Endothelial cell (in vitro differentiated cells): ENCODE measurements around the gene SLIT2. TPM values are rescaled to one million over a fixed set of nuclear protein-coding genes. Genes with fewer than 3 reads are reported as not detected.

ENCODE experiments used
- DNase-seq: peaks from one replicate; pipeline ENCODE4 v3.0.0; 2021; ENCODE audit warnings: low spot score
- H3K27ac Mint-ChIP-seq: one replicate; pipeline ENCODE4 v1.8.0; 2021; ENCODE audit warnings: mixed read lengths, inconsistent platforms; ENCODE audit not compliant: unreplicated experiment
- H3K27me3 Mint-ChIP-seq: one replicate; pipeline ENCODE4 v1.8.0; 2021; ENCODE audit warnings: mild to moderate bottlenecking, moderate library complexity, mixed read lengths, inconsistent platforms; ENCODE audit not compliant: unreplicated experiment
- H3K36me3 Mint-ChIP-seq: one replicate; pipeline ENCODE4 v1.8.0; 2021; ENCODE audit warnings: mild to moderate bottlenecking, low read depth, mixed read lengths, inconsistent platforms; ENCODE audit not compliant: unreplicated experiment
- H3K4me1 Mint-ChIP-seq: one replicate; pipeline ENCODE4 v1.8.0; 2021; ENCODE audit warnings: mild to moderate bottlenecking, mixed read lengths, inconsistent platforms; ENCODE audit not compliant: unreplicated experiment
- H3K4me3 Mint-ChIP-seq: one replicate; pipeline ENCODE4 v1.8.0; 2021; ENCODE audit warnings: mild to moderate bottlenecking, mixed read lengths, inconsistent platforms; ENCODE audit not compliant: unreplicated experiment
- H3K9me3 Mint-ChIP-seq: one replicate; pipeline ENCODE4 v1.8.0; 2021; ENCODE audit warnings: mixed read lengths, inconsistent platforms; ENCODE audit not compliant: unreplicated experiment
- CTCF ChIP-seq: fragments of 200-600 bp; sonication (generic); IDR thresholded peaks from one replicate; pipeline ENCODE4 v1.5.0; 2021; ENCODE audit warnings: antibody characterized with exemption; ENCODE audit not compliant: unreplicated experiment
- total RNA-seq: library from RNA; stranded (reverse); fragmentation: NEBNext Ultra II Directional; extraction: Animal tissue kit (Norgen Biotek cat#: 25700); gene quantifications from one replicate; pipeline ENCODE4 v1.2.1, GENCODE V29; 2021; ENCODE audit not compliant: unreplicated experiment

Gene SLIT2
- total RNA-seq, 1 donor from 2014 or later, result 8.1 TPM

- Mint-ChIP-seq H3K9me3 (no peaks in the 10 kb centered on the region), H3K27me3 (no peaks in the 10 kb centered on the region), H3K36me3 (no peaks in the 10 kb centered on the region), H3K27ac (no peak overlapping the region), H3K4me1 (peaks cover 8% of the 10 kb centered on the region), H3K4me3 (no peak overlapping the region)
- DNase-seq, result no peak
- TF ChIP-seq CTCF, result no peak
Measured at GRCh38 chr4:20269320-20269719, 17.6 kb downstream of the SLIT2 start.

DNA sequence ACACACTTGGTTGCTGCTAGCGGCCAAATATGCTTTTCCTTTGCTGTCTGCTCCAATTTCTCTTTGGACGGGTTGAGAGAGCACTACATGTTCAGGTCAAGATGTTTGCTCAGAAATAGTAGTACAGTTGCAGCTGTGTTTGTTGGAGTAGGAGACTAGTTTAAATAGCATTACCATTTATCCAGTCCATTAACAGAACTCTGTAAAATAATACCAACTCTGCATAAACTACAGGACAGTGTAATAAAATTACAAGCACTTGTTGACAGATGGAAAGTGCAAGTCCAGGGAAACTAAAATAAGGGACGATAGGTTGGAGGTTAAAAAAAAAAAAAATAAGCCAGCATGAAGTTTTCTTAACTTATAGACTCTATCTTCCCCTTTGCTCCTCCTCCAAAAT lies 20.2 kb downstream of the SLIT2 start:
- Mint-ChIP-seq H3K9me3 (no peaks in the 10 kb centered on the region), H3K27ac (no peak overlapping the region), H3K4me3 (no peak overlapping the region), H3K4me1 (peaks cover 8% of the 10 kb centered on the region), H3K36me3 (no peaks in the 10 kb centered on the region), H3K27me3 (no peaks in the 10 kb centered on the region)
- DNase-seq, result no peak
- TF ChIP-seq CTCF, result no peak

DNA sequence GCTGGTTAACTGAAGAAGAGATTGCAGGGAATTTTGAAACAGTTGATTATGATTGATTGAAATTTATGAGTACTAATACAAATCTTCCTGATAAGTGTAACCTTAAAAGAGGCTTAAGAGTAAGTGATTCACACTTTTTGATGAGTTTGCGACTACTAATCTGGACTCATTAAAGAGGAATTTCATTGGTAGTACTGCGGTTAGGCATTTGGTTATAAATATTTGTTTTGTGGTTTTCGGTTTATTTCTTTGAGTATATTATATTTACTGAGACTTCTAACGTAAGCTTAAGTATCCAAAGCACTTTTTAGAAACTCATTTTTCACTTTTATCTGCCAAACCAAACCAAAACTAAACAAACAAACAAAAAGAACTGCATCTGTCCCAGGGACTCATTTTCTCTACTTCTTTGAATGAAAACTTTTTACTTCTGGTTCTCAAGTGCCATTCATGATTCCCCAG lies 20.7 kb downstream of the SLIT2 start:
- Mint-ChIP-seq H3K9me3 (no peaks in the 10 kb centered on the region), H3K36me3 (no peaks in the 10 kb centered on the region), H3K4me3 (no peak overlapping the region), H3K27me3 (no peaks in the 10 kb centered on the region), H3K27ac (no peak overlapping the region), H3K4me1 (peaks cover 8% of the 10 kb centered on the region)
- no peak for DNase-seq
- no peak for TF ChIP-seq CTCF

DNA sequence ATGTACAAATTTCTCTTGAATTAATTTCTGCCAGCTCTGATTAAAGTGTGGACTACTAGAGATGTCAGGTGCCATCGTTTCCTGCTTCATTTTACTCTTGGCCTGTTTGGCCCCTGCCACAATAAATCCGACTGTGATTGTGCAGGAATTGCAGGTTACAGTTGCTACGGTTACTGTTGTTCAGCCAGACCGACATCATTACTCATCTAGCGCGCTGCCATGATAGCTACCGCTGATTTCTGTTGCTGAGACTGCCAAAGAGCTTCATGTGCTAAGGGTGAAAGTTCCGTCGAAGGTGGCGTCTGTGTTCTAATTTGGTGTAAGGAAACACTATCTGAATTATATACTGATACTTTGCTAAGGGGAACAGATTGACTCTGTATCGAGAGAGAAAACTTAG lies 22.1 kb downstream of the SLIT2 start:
- no peak for DNase-seq
- Mint-ChIP-seq H3K27ac (no peak overlapping the region), H3K36me3 (no peaks in the 10 kb centered on the region), H3K4me3 (no peak overlapping the region), H3K4me1 (peaks cover 7% of the 10 kb centered on the region), H3K9me3 (no peaks in the 10 kb centered on the region), H3K27me3 (no peaks in the 10 kb centered on the region)
- no peak for TF ChIP-seq CTCF

DNA sequence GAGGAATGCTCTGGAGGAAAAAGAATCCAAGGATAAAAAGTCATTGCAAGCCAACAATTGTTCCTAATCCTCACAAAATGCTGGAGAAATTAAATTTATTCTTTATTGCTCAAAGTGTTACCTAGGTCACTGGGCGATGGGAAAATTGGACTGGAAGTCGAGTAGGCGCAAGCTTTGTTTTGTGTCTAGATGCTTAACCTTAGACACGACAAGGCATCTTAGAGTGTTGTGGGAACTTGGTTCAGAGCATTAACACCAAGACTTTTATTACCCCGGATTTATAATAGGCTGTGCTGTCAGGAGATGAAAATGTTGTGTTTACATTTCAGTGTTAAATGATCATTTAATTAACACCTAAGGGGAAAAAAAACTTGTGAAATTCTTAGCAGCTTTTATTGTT lies 25.1 kb downstream of the SLIT2 start:
- no peak overlapping the region for H3K4me3 Mint-ChIP-seq
- H3K4me1 Mint-ChIP-seq, result no peaks in the 10 kb centered on the region
- H3K27ac Mint-ChIP-seq, result no peak overlapping the region

More for the DNA sequence above, 25.1 kb downstream of the SLIT2 start:
- no peaks in the 10 kb centered on the region for H3K27me3 Mint-ChIP-seq
- no peak for DNase-seq
- no peak for TF ChIP-seq CTCF
- no peaks in the 10 kb centered on the region for H3K9me3 Mint-ChIP-seq
- no peaks in the 10 kb centered on the region for H3K36me3 Mint-ChIP-seq
